Mesenchymal stem cell (in vitro differentiated cells and primary cell): ENCODE results near the gene SPATA22.
"Not testable (repeated sequence)": the region's sequence is repeated elsewhere in the genome, so short reads cannot be mapped to it uniquely, and the experiment has no call there.

ENCODE experiments used
- DNase-seq: peaks from one replicate; pipeline ENCODE4 v3.0.0-alpha.2; 2013
- H2AFZ ChIP-seq: one replicate; pipeline ENCODE4 v1.6.1; 2013; ENCODE audit warnings: low read depth, mild to moderate bottlenecking, control low read depth, inconsistent platforms, low read length, moderate library complexity
- H2AK5ac ChIP-seq: 2 replicates; pipeline ENCODE4 v1.6.1; 2013; ENCODE audit warnings: low read length, moderate library complexity, mild to moderate bottlenecking, inconsistent platforms; ENCODE audit not compliant: severe bottlenecking
- H2BK120ac ChIP-seq: one replicate; pipeline ENCODE4 v1.6.1; 2013; ENCODE audit warnings: low read depth, mild to moderate bottlenecking, inconsistent platforms, low read length, moderate library complexity
- H2BK12ac ChIP-seq, 2 experiments: one replicate each; pipeline ENCODE4 v1.6.1; 2013; ENCODE audit warnings: inconsistent platforms in 2 of 2, low read length in 2 of 2, mild to moderate bottlenecking in 2 of 2, moderate library complexity in 2 of 2, control low read depth in 1 of 2
- H2BK15ac ChIP-seq: one replicate; pipeline ENCODE4 v1.6.1; 2013; ENCODE audit warnings: mild to moderate bottlenecking, low read depth, inconsistent platforms; ENCODE audit not compliant: poor library complexity, severe bottlenecking
- H2BK5ac ChIP-seq: 2 replicates; pipeline ENCODE4 v1.6.1; 2013; ENCODE audit warnings: low read depth, mild to moderate bottlenecking, low read length, control low read depth, inconsistent platforms; ENCODE audit not compliant: poor library complexity, severe bottlenecking
- H3K14ac ChIP-seq, 2 experiments: one replicate each; pipeline ENCODE4 v1.6.1; 2013; ENCODE audit warnings: inconsistent platforms in 2 of 2, low read length in 2 of 2, control low read depth in 1 of 2, mild to moderate bottlenecking in 1 of 2, moderate library complexity in 1 of 2
- H3K18ac ChIP-seq, 2 experiments: one replicate each; pipeline ENCODE4 v1.6.1; 2013; ENCODE audit warnings: inconsistent platforms in 2 of 2, low read length in 2 of 2, control low read depth in 1 of 2, low read depth in 1 of 2, mild to moderate bottlenecking in 1 of 2
- H3K23ac ChIP-seq, 2 experiments: one replicate each; pipeline ENCODE4 v1.6.1; 2013; ENCODE audit warnings: inconsistent platforms in 2 of 2, low read length in 2 of 2, mild to moderate bottlenecking in 2 of 2, moderate library complexity in 2 of 2, control low read depth in 1 of 2
- H3K27ac ChIP-seq: 2 replicates; pipeline ENCODE4 v1.5.1; 2013; ENCODE audit warnings: mild to moderate bottlenecking, moderate library complexity, low read length, control low read depth, inconsistent platforms; ENCODE audit not compliant: poor library complexity, severe bottlenecking
- H3K27me3 ChIP-seq, 2 experiments: 2 replicates each; pipeline versions ENCODE4 v1.6.1 to v1.7.0; 2013; ENCODE audit warnings: low read length in 2 of 2, mild to moderate bottlenecking in 2 of 2, moderate library complexity in 2 of 2, control low read depth in 1 of 2, inconsistent platforms in 1 of 2; ENCODE audit not compliant: control insufficient read depth in 1 of 2, insufficient read depth in 1 of 2
- H3K36me3 ChIP-seq, 2 experiments: 2 replicates each; pipeline versions ENCODE4 v1.6.1 to v1.7.0; 2013; ENCODE audit warnings: low read length in 2 of 2, control low read depth in 1 of 2, inconsistent platforms in 1 of 2, low read depth in 1 of 2, mild to moderate bottlenecking in 1 of 2; ENCODE audit not compliant: insufficient read depth in 2 of 2, control insufficient read depth in 1 of 2
- H3K4ac ChIP-seq, 2 experiments: one replicate each; pipeline ENCODE4 v1.6.1; 2013; ENCODE audit warnings: inconsistent platforms in 2 of 2, low read length in 2 of 2, mild to moderate bottlenecking in 2 of 2, moderate library complexity in 2 of 2, control low read depth in 1 of 2, low read depth in 1 of 2
- H3K4me1 ChIP-seq: 2 replicates; pipeline ENCODE4 v1.6.1; 2013; ENCODE audit warnings: low read depth, low read length, control low read depth; ENCODE audit not compliant: control insufficient read depth, insufficient read depth
- H3K4me2 ChIP-seq: 2 replicates; pipeline ENCODE4 v1.6.1; 2013; ENCODE audit warnings: low read length, mild to moderate bottlenecking, inconsistent platforms; ENCODE audit not compliant: poor library complexity, severe bottlenecking
- H3K4me3 ChIP-seq, 2 experiments: 2 replicates each; pipeline versions ENCODE4 v1.5.1 to v1.7.0; 2013; ENCODE audit warnings: low read length in 2 of 2, mild to moderate bottlenecking in 2 of 2, control low read depth in 1 of 2, low read depth in 1 of 2; ENCODE audit not compliant: insufficient read depth in 1 of 2
- H3K79me1 ChIP-seq: replicated peaks from 2 replicates; pipeline ENCODE4 v1.6.1; 2013; ENCODE audit warnings: mild to moderate bottlenecking, control low read depth, low read length, inconsistent platforms; ENCODE audit not compliant: poor library complexity, severe bottlenecking
- H3K9ac ChIP-seq: 2 replicates; pipeline ENCODE4 v1.7.0; 2013; ENCODE audit warnings: mild to moderate bottlenecking, low read length, moderate library complexity
- H3K9me3 ChIP-seq: 2 replicates; pipeline ENCODE4 v1.7.0; 2013; ENCODE audit warnings: mild to moderate bottlenecking, low read length; ENCODE audit not compliant: control insufficient read depth
- H4K8ac ChIP-seq: one replicate; pipeline ENCODE4 v1.6.1; 2013; ENCODE audit warnings: inconsistent platforms, mild to moderate bottlenecking, low read length, moderate library complexity
- H4K91ac ChIP-seq: one replicate; pipeline ENCODE4 v1.6.1; 2013; ENCODE audit warnings: mild to moderate bottlenecking, low read length, inconsistent platforms
- WGBS: methylation state at CpG from one replicate; pipeline ENCODE4 v1.1.7; 2013; ENCODE audit warnings: mixed read lengths; 5-methylcytosine and 5-hydroxymethylcytosine counted together

The SPATA22 gene

DNA sequence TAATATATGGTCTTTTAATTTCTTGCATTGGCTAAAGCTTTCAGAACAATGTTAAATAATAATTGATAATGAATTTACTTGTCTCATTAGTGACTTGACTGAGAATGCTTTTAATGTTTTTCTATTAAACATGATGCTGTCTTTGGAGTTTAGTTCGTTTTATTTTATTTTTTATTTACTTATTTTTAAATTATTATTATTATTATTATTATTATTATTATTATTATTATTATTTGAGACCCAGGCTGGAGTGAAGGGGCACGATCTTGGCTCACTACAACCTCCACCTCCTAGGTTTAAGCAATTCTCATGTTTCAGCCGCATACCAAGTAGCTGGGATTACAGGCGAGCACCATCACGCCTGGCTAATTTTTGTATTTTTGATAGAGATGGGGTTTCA, 56.0 kb downstream of the SPATA22 start:
- H3K4me2 ChIP-seq = no peak overlapping the region
- H2BK5ac ChIP-seq = no peak overlapping the region
- H3K9ac ChIP-seq = no peak overlapping the region
- no peaks in the 10 kb centered on the region for H3K27me3 ChIP-seq
- 94% methylated on average over 3 of the region's 5 CpGs for WGBS
- no peak overlapping the region for H3K18ac ChIP-seq
- H3K4ac ChIP-seq = no peak overlapping the region
- no peak overlapping the region for H3K23ac ChIP-seq
- H2BK120ac ChIP-seq = no peak overlapping the region
- no peak for DNase-seq
- no peaks in the 10 kb centered on the region for H3K36me3 ChIP-seq
- no peak overlapping the region for H2AFZ ChIP-seq
- no peak overlapping the region for H3K4me3 ChIP-seq
- H3K79me1 ChIP-seq = no peaks in the 10 kb centered on the region
- no peak overlapping the region for H4K8ac ChIP-seq
- H3K27ac ChIP-seq = no peak overlapping the region
- H3K4me1 ChIP-seq = no peaks in the 10 kb centered on the region
- H4K91ac ChIP-seq = no peak overlapping the region
- H3K9me3 ChIP-seq = peaks cover 11% of the 10 kb centered on the region
- no peak overlapping the region for H2AK5ac ChIP-seq
- H2BK12ac ChIP-seq = no peak overlapping the region
- no peak overlapping the region for H2BK15ac ChIP-seq
- H3K14ac ChIP-seq = no peak overlapping the region

GRCh38 chr17:3412216-3412615, 59.4 kb downstream of the SPATA22 start:
- H2BK5ac ChIP-seq, H3K36me3 ChIP-seq: not testable (repeated sequence)

DNA sequence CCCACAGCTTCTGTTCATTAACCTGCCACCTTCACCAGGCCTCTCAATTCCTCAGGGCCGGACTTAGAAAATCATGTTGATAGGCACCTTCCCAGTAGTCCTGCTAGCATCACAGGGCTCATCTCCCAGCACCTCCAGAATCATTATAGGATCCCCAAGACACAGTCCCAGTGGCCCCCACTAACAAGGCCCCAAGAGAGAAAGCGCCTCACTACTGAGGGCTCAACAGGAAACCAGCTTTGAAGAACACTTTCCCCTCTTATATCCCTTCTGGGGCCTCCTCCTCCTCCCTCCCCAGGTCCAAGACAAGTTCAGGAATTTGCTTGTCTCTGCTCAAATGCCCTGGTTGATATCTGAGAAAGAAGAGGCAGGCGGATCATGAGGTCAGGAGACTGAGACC, 60.5 kb downstream of the SPATA22 start, which contains the start of gene OR3A3:
Gene OR3A3 (plus strand): TSS at position 301 of the 400 bp plus-strand sequence.
- H3K79me1 ChIP-seq = no peaks in the 10 kb centered on the region
- H3K4me3 ChIP-seq = no peak within 1 kb of the TSS
- no peak within 1 kb of the TSS for H3K23ac ChIP-seq
- H3K9ac ChIP-seq = no peak within 1 kb of the TSS
- no peak within 1 kb of the TSS for H4K8ac ChIP-seq
- H3K18ac ChIP-seq = no peak within 1 kb of the TSS
- no peak within 1 kb of the TSS for H4K91ac ChIP-seq
- no peak within 1 kb of the TSS for H3K4me2 ChIP-seq
- H2AFZ ChIP-seq = no peak within 1 kb of the TSS
- H2AK5ac ChIP-seq = no peak within 1 kb of the TSS
- no peak for DNase-seq
- no peak within 1 kb of the TSS for H3K4ac ChIP-seq
- H3K9me3 ChIP-seq = peaks cover 29% of the 10 kb centered on the region
- no peak within 1 kb of the TSS for H3K14ac ChIP-seq
- no peaks in the 10 kb centered on the region for H3K36me3 ChIP-seq
- 70% methylated on average over 2 of the region's 3 CpGs for WGBS
- H3K4me1 ChIP-seq = no peaks in the 10 kb centered on the region
- H2BK12ac ChIP-seq = no peak within 1 kb of the TSS
- no peak within 1 kb of the TSS for H2BK5ac ChIP-seq
- H2BK15ac ChIP-seq = no peak within 1 kb of the TSS
- no peak within 1 kb of the TSS for H3K27ac ChIP-seq
- no peaks in the 10 kb centered on the region for H3K27me3 ChIP-seq
- H2BK120ac ChIP-seq = no peak within 1 kb of the TSS

More at GRCh38 chr17:3412216-3412615, 59.4 kb downstream of the SPATA22 start:
- not testable (repeated sequence) for H2BK120ac ChIP-seq, H3K4me1 ChIP-seq, H2BK15ac ChIP-seq, H4K91ac ChIP-seq, DNase-seq, H3K27ac ChIP-seq, H3K23ac ChIP-seq, H2AK5ac ChIP-seq, H2AFZ ChIP-seq, H3K27me3 ChIP-seq, H2BK12ac ChIP-seq, H3K14ac ChIP-seq, H3K79me1 ChIP-seq, H3K4ac ChIP-seq, H3K9ac ChIP-seq, H3K4me2 ChIP-seq, H4K8ac ChIP-seq, H3K4me3 ChIP-seq, H3K18ac ChIP-seq
- WGBS = no CpG with 5 or more reads among the region's 16 CpGs
- peaks cover 18% of the 10 kb centered on the region for H3K9me3 ChIP-seq

- not testable (repeated sequence) for H3K27ac ChIP-seq, H2AFZ ChIP-seq, H2BK120ac ChIP-seq, H3K18ac ChIP-seq, DNase-seq, H3K14ac ChIP-seq, H3K4ac ChIP-seq, H3K4me3 ChIP-seq, H3K27me3 ChIP-seq, H2BK12ac ChIP-seq, H2BK15ac ChIP-seq, H3K9ac ChIP-seq, H4K91ac ChIP-seq, H3K4me1 ChIP-seq, H3K79me1 ChIP-seq, H3K36me3 ChIP-seq, H3K4me2 ChIP-seq, H2BK5ac ChIP-seq, H3K23ac ChIP-seq, H4K8ac ChIP-seq, H2AK5ac ChIP-seq
- 36% methylated on average over 1 of the region's 1 CpG for WGBS
- peaks cover 28% of the 10 kb centered on the region for H3K9me3 ChIP-seq
Observed at GRCh38 chr17:3403856-3404255, 67.8 kb downstream of the SPATA22 start.
